HL-60 (cell line): ENCODE results near the gene NPDC1.

Source experiments
- CTCF ChIP-seq: IDR thresholded peaks from one replicate; pipeline ENCODE4 v1.5.1; 2011; ENCODE audit warnings: low read length, control low read depth, inconsistent platforms; ENCODE audit not compliant: insufficient read depth
- GABPA ChIP-seq: IDR thresholded peaks from 2 replicates; pipeline ENCODE4 v1.6.1; 2012; ENCODE audit warnings: low read depth
- POLR2AphosphoS5 ChIP-seq: IDR thresholded peaks from 2 replicates; pipeline ENCODE4 v1.6.1; 2012; ENCODE audit warnings: low read depth
- TF ChIP-seq, protein P1 (sequence below): IDR thresholded peaks from 2 replicates; pipeline ENCODE4 v1.6.1; 2012; ENCODE audit warnings: low read depth; ENCODE audit not compliant: insufficient replicate concordance

GRCh38 chr9:137076636-137077009 lies 30.6 kb upstream of the NPDC1 start:
- no peak for TF ChIP-seq CTCF
- no peak for TF ChIP-seq POLR2AphosphoS5
- TF ChIP-seq GABPA = no peak
- TF ChIP-seq, protein P1, sequence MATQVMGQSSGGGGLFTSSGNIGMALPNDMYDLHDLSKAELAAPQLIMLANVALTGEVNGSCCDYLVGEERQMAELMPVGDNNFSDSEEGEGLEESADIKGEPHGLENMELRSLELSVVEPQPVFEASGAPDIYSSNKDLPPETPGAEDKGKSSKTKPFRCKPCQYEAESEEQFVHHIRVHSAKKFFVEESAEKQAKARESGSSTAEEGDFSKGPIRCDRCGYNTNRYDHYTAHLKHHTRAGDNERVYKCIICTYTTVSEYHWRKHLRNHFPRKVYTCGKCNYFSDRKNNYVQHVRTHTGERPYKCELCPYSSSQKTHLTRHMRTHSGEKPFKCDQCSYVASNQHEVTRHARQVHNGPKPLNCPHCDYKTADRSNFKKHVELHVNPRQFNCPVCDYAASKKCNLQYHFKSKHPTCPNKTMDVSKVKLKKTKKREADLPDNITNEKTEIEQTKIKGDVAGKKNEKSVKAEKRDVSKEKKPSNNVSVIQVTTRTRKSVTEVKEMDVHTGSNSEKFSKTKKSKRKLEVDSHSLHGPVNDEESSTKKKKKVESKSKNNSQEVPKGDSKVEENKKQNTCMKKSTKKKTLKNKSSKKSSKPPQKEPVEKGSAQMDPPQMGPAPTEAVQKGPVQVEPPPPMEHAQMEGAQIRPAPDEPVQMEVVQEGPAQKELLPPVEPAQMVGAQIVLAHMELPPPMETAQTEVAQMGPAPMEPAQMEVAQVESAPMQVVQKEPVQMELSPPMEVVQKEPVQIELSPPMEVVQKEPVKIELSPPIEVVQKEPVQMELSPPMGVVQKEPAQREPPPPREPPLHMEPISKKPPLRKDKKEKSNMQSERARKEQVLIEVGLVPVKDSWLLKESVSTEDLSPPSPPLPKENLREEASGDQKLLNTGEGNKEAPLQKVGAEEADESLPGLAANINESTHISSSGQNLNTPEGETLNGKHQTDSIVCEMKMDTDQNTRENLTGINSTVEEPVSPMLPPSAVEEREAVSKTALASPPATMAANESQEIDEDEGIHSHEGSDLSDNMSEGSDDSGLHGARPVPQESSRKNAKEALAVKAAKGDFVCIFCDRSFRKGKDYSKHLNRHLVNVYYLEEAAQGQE = no peak
